ENCODE data around the gene PRKCA. TPM values are rescaled to one million over a fixed set of nuclear protein-coding genes. Genes with fewer than 3 reads are reported as not detected.

PRKCA gene
- total RNA-seq, 1 experiment from 2014 or later: 29.6 TPM

GRCh38 chr17:66676421-66676820 is 374.0 kb downstream of the PRKCA start:
- ChIA-PET CTCF (interaction anchor here (0.6 kb wide), 1 partner anchor 819 kb away, joined by 3 read pairs; no protein-coding TSS in a partner anchor), POLR2A (no interaction called here)
- intact Hi-C loops (cut with micrococcal nuclease; ENCODE audit: unreplicated experiment): loop anchor here (10.0 kb wide), 1 partner anchor 52 kb away; no protein-coding TSS in a partner anchor
- peak; percentile 65 to 81 for DNase-seq
- Mint-ChIP-seq H3K27ac (ENCODE audit: unreplicated experiment) (no peak overlapping the region), H3K4me3 (ENCODE audit: unreplicated experiment) (peak overlapping the region; percentile 13), H3K4me1 (ENCODE audit: low read depth, unreplicated experiment) (peaks cover 19% of the 10 kb centered on the region), H3K36me3 (ENCODE audit: insufficient read depth, unreplicated experiment) (peaks cover 11% of the 10 kb centered on the region), H3K9me3 (ENCODE audit: unreplicated experiment) (no peaks in the 10 kb centered on the region), H3K27me3 (ENCODE audit: insufficient read depth, unreplicated experiment) (no peaks in the 10 kb centered on the region)
- TF ChIP-seq CTCF (IDR thresholded peaks at IDR 0.05; ENCODE audit: insufficient read depth in 1 of 2, low read depth in 1 of 2, low read length in 1 of 2, severe bottlenecking in 1 of 2, unreplicated experiment in 1 of 2): no peak
- peaks cover 13% of the 10 kb centered on the region for H3K4me1 ChIP-seq
- no peaks in the 10 kb centered on the region for H3K36me3 ChIP-seq (ENCODE audit: control insufficient read depth, insufficient read depth, low read length)
- H3K27me3 ChIP-seq (replicated peaks; ENCODE audit: control insufficient read depth, insufficient read depth, low read length): no peaks in the 10 kb centered on the region
- no TSS peak for BruUV-seq (replicated peaks)
- no peaks in the 10 kb centered on the region for H3K9me3 ChIP-seq
- H3K4me3 ChIP-seq (ENCODE audit: low read depth, low read length): no peak overlapping the region

- no peak for DNase-seq
- ChIA-PET POLR2A (no interaction called here), CTCF (interaction anchor here (0.6 kb wide), 1 partner anchor 818 kb away, joined by 3 read pairs; no protein-coding TSS in a partner anchor)
- Mint-ChIP-seq H3K36me3 (ENCODE audit: insufficient read depth, unreplicated experiment) (peaks cover 11% of the 10 kb centered on the region), H3K4me1 (ENCODE audit: low read depth, unreplicated experiment) (peaks cover 19% of the 10 kb centered on the region), H3K9me3 (ENCODE audit: unreplicated experiment) (no peaks in the 10 kb centered on the region), H3K27me3 (ENCODE audit: insufficient read depth, unreplicated experiment) (no peaks in the 10 kb centered on the region), H3K27ac (ENCODE audit: unreplicated experiment) (no peak overlapping the region), H3K4me3 (ENCODE audit: unreplicated experiment) (no peak overlapping the region)
- Histone ChIP-seq H3K9me3 (no peaks in the 10 kb centered on the region), H3K36me3 (ENCODE audit: control insufficient read depth, insufficient read depth, low read length) (no peaks in the 10 kb centered on the region), H3K4me1 (peaks cover 13% of the 10 kb centered on the region), H3K27me3 (replicated peaks; ENCODE audit: control insufficient read depth, insufficient read depth, low read length) (no peaks in the 10 kb centered on the region), H3K4me3 (ENCODE audit: low read depth, low read length) (no peak overlapping the region)
- TF ChIP-seq CTCF (IDR thresholded peaks at IDR 0.05; ENCODE audit: insufficient read depth in 1 of 2, low read depth in 1 of 2, low read length in 1 of 2, severe bottlenecking in 1 of 2, unreplicated experiment in 1 of 2): no peak
- intact Hi-C loops (cut with micrococcal nuclease; ENCODE audit: unreplicated experiment): loop anchor here (10.0 kb wide), 1 partner anchor 53 kb away; no protein-coding TSS in a partner anchor
- no TSS peak for BruUV-seq (replicated peaks)
These were observed 375.0 kb downstream of the PRKCA start for GRCh38 chr17:66677201-66677981.

- no peaks in the 10 kb centered on the region for H3K27me3 Mint-ChIP-seq (ENCODE audit: insufficient read depth, unreplicated experiment)
- CTCF ChIA-PET: no interaction called here
- H3K36me3 Mint-ChIP-seq (ENCODE audit: insufficient read depth, unreplicated experiment): peaks cover 11% of the 10 kb centered on the region
- H3K36me3 ChIP-seq (ENCODE audit: control insufficient read depth, insufficient read depth, low read length): no peaks in the 10 kb centered on the region
- H3K4me3 Mint-ChIP-seq (ENCODE audit: unreplicated experiment): no peak overlapping the region
- H3K9me3 ChIP-seq: no peaks in the 10 kb centered on the region
- intact Hi-C loops (cut with micrococcal nuclease; ENCODE audit: unreplicated experiment): loop anchor here (10.0 kb wide), 1 partner anchor 53 kb away; no protein-coding TSS in a partner anchor
- BruUV-seq (replicated peaks): no TSS peak
- peaks cover 19% of the 10 kb centered on the region for H3K4me1 Mint-ChIP-seq (ENCODE audit: low read depth, unreplicated experiment)
- no peak for DNase-seq
- H3K4me1 ChIP-seq: peaks cover 13% of the 10 kb centered on the region
- H3K27me3 ChIP-seq (replicated peaks; ENCODE audit: control insufficient read depth, insufficient read depth, low read length): no peaks in the 10 kb centered on the region
- no peaks in the 10 kb centered on the region for H3K9me3 Mint-ChIP-seq (ENCODE audit: unreplicated experiment)
- H3K4me3 ChIP-seq (ENCODE audit: low read depth, low read length): no peak overlapping the region
- H3K27ac Mint-ChIP-seq (ENCODE audit: unreplicated experiment): no peak overlapping the region
- POLR2A ChIA-PET: no interaction called here
- no peak for TF ChIP-seq CTCF (IDR thresholded peaks at IDR 0.05; ENCODE audit: insufficient read depth in 1 of 2, low read depth in 1 of 2, low read length in 1 of 2, severe bottlenecking in 1 of 2, unreplicated experiment in 1 of 2)
These were observed 375.6 kb downstream of the PRKCA start for GRCh38 chr17:66678061-66678460.

All from Caco-2 (cell line).